ENCODE data around the gene FABP3. TPM values are rescaled to one million over a fixed set of nuclear protein-coding genes. Genes with fewer than 3 reads are reported as not detected.
"Not testable (repeated sequence)": the region's sequence is repeated elsewhere in the genome, so short reads cannot be mapped to it uniquely, and the experiment has no call there.

The FABP3 gene
- total and polyA plus RNA-seq, 12 donors: 23.8 to 233 (median 59.4) TPM

GRCh38 chr1:31387612-31388011 lies 14.7 kb upstream of the FABP3 start:
- Histone ChIP-seq H3K9me3 (replicated peaks in 1 of 3) (no peaks in the 10 kb centered on the region), H3K4me1 (replicated peaks in 1 of 2) (peaks cover 0 to 2% of the 10 kb centered on the region in 2 donors), H3K27me3 (no peaks in the 10 kb centered on the region), H3K4me3 (no peak overlapping the region), H3K27ac (no peak overlapping the region), H3K36me3 (replicated peaks in 1 of 2) (no peaks in the 10 kb centered on the region)
- no peak for TF ChIP-seq POLR2A (IDR thresholded peaks at IDR 0.05)
- TF ChIP-seq CTCF (IDR thresholded peaks at IDR 0.05): no peak
- intact Hi-C loops (cut with DNase I): no loop called here
- 67 to 75% (median 73%) methylated on average over 10 of the region's 10 CpGs for WGBS, 4 donors
- DNase-seq: no peak

GRCh38 chr1:31386576-31387243 lies 13.8 kb upstream of the FABP3 start:
- DNase-seq; intact Hi-C loops (cut with DNase I); H3K36me3 ChIP-seq (replicated peaks in 1 of 2); H3K4me3 ChIP-seq; H3K9me3 ChIP-seq (replicated peaks in 1 of 3); H3K27me3 ChIP-seq; H3K27ac ChIP-seq: not testable (repeated sequence)
- H3K4me1 ChIP-seq (replicated peaks in 1 of 2): peaks cover 7 to 11% of the 10 kb centered on the region in 2 donors
- 61 to 71% (median 67%) methylated on average over 8 of the region's 8 CpGs for WGBS, 4 donors

- TF ChIP-seq POLR2A (IDR thresholded peaks at IDR 0.05) (no peak), CTCF (IDR thresholded peaks at IDR 0.05) (no peak)
- DNase-seq: no peak
- Histone ChIP-seq H3K4me1 (replicated peaks in 1 of 2) (peaks cover 13 to 14% of the 10 kb centered on the region in 2 donors), H3K27ac (no peak overlapping the region), H3K27me3 (no peaks in the 10 kb centered on the region), H3K36me3 (replicated peaks in 1 of 2) (no peaks in the 10 kb centered on the region), H3K9me3 (replicated peaks in 1 of 3) (no peaks in the 10 kb centered on the region), H3K4me3 (no peak overlapping the region)
- intact Hi-C loops (cut with DNase I): no loop called here
- WGBS, 4 donors: 50 to 96% (median 85%) methylated on average over 1 of the region's 1 CpG
Measured at GRCh38 chr1:31383967-31384366, 11.1 kb upstream of the FABP3 start.

- Histone ChIP-seq H3K27me3 (no peaks in the 10 kb centered on the region), H3K4me3 (no peak overlapping the region), H3K27ac (no peak overlapping the region), H3K4me1 (replicated peaks in 1 of 2) (peaks cover 13 to 14% of the 10 kb centered on the region in 2 donors), H3K36me3 (replicated peaks in 1 of 2) (no peaks in the 10 kb centered on the region), H3K9me3 (replicated peaks in 1 of 3) (no peaks in the 10 kb centered on the region)
- 71 to 82% (median 77%) methylated on average over 3 of the region's 3 CpGs for WGBS, 4 donors
- peak in 1 of 7 donors; percentile 33 for DNase-seq
- no peak for TF ChIP-seq CTCF (IDR thresholded peaks at IDR 0.05)
- TF ChIP-seq POLR2A (IDR thresholded peaks at IDR 0.05): no peak
- intact Hi-C loops (cut with DNase I): no loop called here
Measured at GRCh38 chr1:31382379-31382989, 9.6 kb upstream of the FABP3 start.

All from adrenal gland (tissue), 12 donors.